Caco-2 (cell line): ENCODE data around the gene RAB40A. TPM values are rescaled to one million over a fixed set of nuclear protein-coding genes. Genes with fewer than 3 reads are reported as not detected.

Source experiments
- BruUV-seq: library from RNA; stranded (reverse); fragments of 400-500 nt; replicated peaks from 2 replicates; lab custom pipeline; 2021; lab: Mats Ljungman, UMichigan
- CTCF ChIA-PET: fragments of 300-600 bp; sonication (Branson Sonifier 250); formaldehyde crosslinking; loops from one replicate; lab custom pipeline; 2022; ENCODE audit warnings: antibody characterized with exemption; lab: Charles Lee
- POLR2A ChIA-PET: fragments of 300-600 bp; sonication (Branson Sonifier 250); formaldehyde crosslinking; loops from one replicate; lab custom pipeline; 2022; ENCODE audit warnings: antibody characterized with exemption; lab: Charles Lee
- DNase-seq, 2 experiments: peaks; one replicate each; pipeline versions ENCODE4 v3.0.0 to v3.0.0-alpha.2; 2020 to 2022
- H3K27me3 ChIP-seq: replicated peaks from 2 replicates; pipeline ENCODE4 v1.6.0; 2011; ENCODE audit warnings: low read length; ENCODE audit not compliant: control insufficient read depth, insufficient read depth
- H3K36me3 ChIP-seq: 2 replicates; pipeline ENCODE4 v1.5.1; 2011; ENCODE audit warnings: low read length; ENCODE audit not compliant: control insufficient read depth, insufficient read depth
- H3K4me1 ChIP-seq: fragments of 250-450 bp; sonication (Bioruptor Pico); 2 replicates; pipeline ENCODE4 v1.5.1; 2020; ENCODE audit warnings: mild to moderate bottlenecking
- H3K4me3 ChIP-seq: 2 replicates; pipeline ENCODE4 v1.5.1; 2011; ENCODE audit warnings: low read depth, mild to moderate bottlenecking, control low read depth, low read length
- H3K9me3 ChIP-seq: fragments of 250-450 bp; sonication (Bioruptor Pico); 2 replicates; pipeline ENCODE4 v1.5.1; 2020; ENCODE audit warnings: mild to moderate bottlenecking, moderate library complexity
- H3K27ac Mint-ChIP-seq: one replicate; pipeline ENCODE4 v1.8.0; 2022; ENCODE audit warnings: mixed read lengths; ENCODE audit not compliant: unreplicated experiment
- H3K27me3 Mint-ChIP-seq: one replicate; pipeline ENCODE4 v1.8.0; 2022; ENCODE audit warnings: mixed read lengths; ENCODE audit not compliant: insufficient read depth, unreplicated experiment
- H3K36me3 Mint-ChIP-seq: one replicate; pipeline ENCODE4 v1.8.0; 2022; ENCODE audit warnings: mild to moderate bottlenecking, mixed read lengths; ENCODE audit not compliant: insufficient read depth, unreplicated experiment
- H3K4me1 Mint-ChIP-seq: one replicate; pipeline ENCODE4 v1.8.0; 2022; ENCODE audit warnings: low read depth, mixed read lengths; ENCODE audit not compliant: unreplicated experiment
- H3K4me3 Mint-ChIP-seq: one replicate; pipeline ENCODE4 v1.8.0; 2022; ENCODE audit warnings: mild to moderate bottlenecking, moderate library complexity, mixed read lengths; ENCODE audit not compliant: unreplicated experiment
- H3K9me3 Mint-ChIP-seq: one replicate; pipeline ENCODE4 v1.8.0; 2022; ENCODE audit warnings: mixed read lengths; ENCODE audit not compliant: unreplicated experiment
- CTCF ChIP-seq, 2 experiments: fragments of 200-600 bp in 1 of 2; IDR thresholded peaks; 1 replicate in 1 of 2; 2 replicates in 1 of 2; pipeline versions ENCODE4 v1.5.1 to v1.8.0; 2011 to 2022; ENCODE audit warnings: antibody characterized with exemption in 1 of 2, control low read depth in 1 of 2, inconsistent platforms in 1 of 2, low read depth in 1 of 2, low read length in 1 of 2, mild to moderate bottlenecking in 1 of 2, moderate library complexity in 1 of 2; ENCODE audit not compliant: insufficient read depth in 1 of 2, severe bottlenecking in 1 of 2, unreplicated experiment in 1 of 2
- intact Hi-C: fragments of 100-400 bp; cut with micrococcal nuclease; formaldehyde crosslinking; loops from one replicate; pipeline ENCODE4 v1.10.0; 2022; ENCODE audit not compliant: unreplicated experiment
- total RNA-seq: library from RNA; stranded (reverse); gene quantifications from 2 replicates; pipeline ENCODE4 v1.2.3, GENCODE V29; 2022

The RAB40A gene
- total RNA-seq, 1 experiment from 2014 or later, result not detected

GRCh38 chrX:103549916-103550315 lies 30.6 kb upstream of the RAB40A start:
- CTCF ChIA-PET, result no interaction called here
- no peaks in the 10 kb centered on the region for H3K27me3 ChIP-seq
- Mint-ChIP-seq H3K9me3 (no peaks in the 10 kb centered on the region), H3K36me3 (no peaks in the 10 kb centered on the region), H3K4me1 (peaks cover 9% of the 10 kb centered on the region), H3K4me3 (no peak overlapping the region), H3K27ac (no peak overlapping the region), H3K27me3 (no peaks in the 10 kb centered on the region)
- no peak for TF ChIP-seq CTCF (IDR thresholded peaks at IDR 0.05; ENCODE audit: insufficient read depth in 1 of 2, low read depth in 1 of 2, low read length in 1 of 2, severe bottlenecking in 1 of 2, unreplicated experiment in 1 of 2)
- no TSS peak for BruUV-seq
- POLR2A ChIA-PET, result no interaction called here
- H3K9me3 ChIP-seq, result no peaks in the 10 kb centered on the region
- H3K4me3 ChIP-seq, result no peak overlapping the region
- DNase-seq, result no peak
- H3K36me3 ChIP-seq, result no peaks in the 10 kb centered on the region
- intact Hi-C loops, result no loop called here
- peaks cover 16% of the 10 kb centered on the region for H3K4me1 ChIP-seq

GRCh38 chrX:103540145-103540544 lies 20.9 kb upstream of the RAB40A start:
- ChIA-PET CTCF (no interaction called here), POLR2A (no interaction called here)
- Mint-ChIP-seq H3K36me3 (no peaks in the 10 kb centered on the region), H3K4me3 (no peak overlapping the region), H3K9me3 (no peaks in the 10 kb centered on the region), H3K4me1 (no peaks in the 10 kb centered on the region), H3K27me3 (no peaks in the 10 kb centered on the region), H3K27ac (no peak overlapping the region)
- Histone ChIP-seq H3K36me3 (no peaks in the 10 kb centered on the region), H3K4me3 (no peak overlapping the region), H3K4me1 (peaks cover 5% of the 10 kb centered on the region; the same call in 1 of the 2 replicates), H3K9me3 (no peaks in the 10 kb centered on the region), H3K27me3 (no peaks in the 10 kb centered on the region)
- DNase-seq, result no peak
- no TSS peak for BruUV-seq
- intact Hi-C loops, result no loop called here
- TF ChIP-seq CTCF (IDR thresholded peaks at IDR 0.05; ENCODE audit: insufficient read depth in 1 of 2, low read depth in 1 of 2, low read length in 1 of 2, severe bottlenecking in 1 of 2, unreplicated experiment in 1 of 2), result no peak

- Mint-ChIP-seq H3K27me3 (no peaks in the 10 kb centered on the region), H3K4me1 (no peaks in the 10 kb centered on the region), H3K36me3 (no peaks in the 10 kb centered on the region), H3K4me3 (no peak overlapping the region), H3K9me3 (no peaks in the 10 kb centered on the region), H3K27ac (no peak overlapping the region)
- no peak overlapping the region for H3K4me3 ChIP-seq
- ChIA-PET CTCF (no interaction called here), POLR2A (no interaction called here)
- H3K4me1 ChIP-seq, result peaks cover 5% of the 10 kb centered on the region; the same call in 1 of the 2 replicates
- no peaks in the 10 kb centered on the region for H3K36me3 ChIP-seq
- no peaks in the 10 kb centered on the region for H3K27me3 ChIP-seq
- no peak for DNase-seq
- no peaks in the 10 kb centered on the region for H3K9me3 ChIP-seq
- TF ChIP-seq CTCF (IDR thresholded peaks at IDR 0.05; ENCODE audit: insufficient read depth in 1 of 2, low read depth in 1 of 2, low read length in 1 of 2, severe bottlenecking in 1 of 2, unreplicated experiment in 1 of 2), result no peak
- intact Hi-C loops, result no loop called here
- no TSS peak for BruUV-seq
Measured at GRCh38 chrX:103539695-103540094, 20.4 kb upstream of the RAB40A start.
